ENCODE measurements around the gene CCDC40. TPM values are rescaled to one million over a fixed set of nuclear protein-coding genes. Genes with fewer than 3 reads are reported as not detected.

CCDC40 gene
- total RNA-seq, 2 experiments from 2014 or later, result 0.64 to 0.77 TPM

DNA sequence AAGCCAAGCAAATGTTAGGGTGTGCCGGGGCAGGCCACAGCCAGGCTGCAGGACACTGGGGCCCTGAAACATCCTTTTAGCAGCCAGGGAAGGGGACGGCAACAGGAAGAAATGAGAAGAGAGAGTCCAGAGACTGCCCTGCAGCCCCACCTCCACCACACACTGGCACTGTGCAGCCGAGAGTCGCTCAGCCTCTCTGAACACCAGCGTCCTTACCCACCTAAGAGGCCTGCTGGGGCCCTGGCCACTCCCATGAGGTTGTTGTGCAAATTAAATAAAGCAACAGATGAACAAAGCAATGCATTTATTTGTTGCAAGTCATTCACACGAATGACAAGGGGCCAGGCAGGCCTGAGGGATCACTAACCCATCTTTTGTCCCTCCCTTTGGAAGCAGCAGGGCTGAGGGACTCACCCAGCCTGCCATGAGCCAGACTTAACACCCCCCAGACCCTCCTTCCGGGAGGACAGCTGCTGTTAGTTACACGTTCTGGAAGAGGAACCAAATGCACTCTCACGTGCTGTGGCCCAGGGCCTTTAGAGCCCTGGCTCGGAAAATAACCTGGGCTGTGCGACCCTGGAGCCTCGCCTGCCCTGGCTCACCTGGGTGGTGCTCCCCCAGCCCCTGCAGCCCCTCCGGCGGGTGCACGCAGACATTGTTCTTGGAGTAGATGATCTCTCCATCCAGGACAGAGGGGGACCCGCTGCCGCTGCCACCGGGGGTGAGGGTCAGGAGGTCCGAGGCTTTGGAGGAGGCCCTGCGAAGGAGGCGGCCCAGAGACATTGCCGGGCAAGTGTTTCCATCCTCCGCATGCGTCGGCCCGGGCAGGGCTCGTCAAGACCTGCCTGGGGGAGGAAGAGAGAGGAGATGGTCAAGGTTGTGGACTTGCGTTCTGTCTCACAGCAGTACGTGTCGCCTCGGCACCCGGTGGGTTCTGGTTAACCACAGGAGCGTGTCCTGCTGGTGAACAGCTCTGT is 23.4 kb upstream of the CCDC40 start:
- TF ChIP-seq CTCF (IDR thresholded peaks at IDR 0.05), result no peak
- no peak for ATAC-seq (ENCODE audit: poor library complexity)
- Mint-ChIP-seq H3K27ac (no peak overlapping the region), H3K9me3 (no peaks in the 10 kb centered on the region), H3K36me3 (ENCODE audit: low read depth) (no peaks in the 10 kb centered on the region), H3K4me1 (ENCODE audit: low read depth) (no peaks in the 10 kb centered on the region), H3K27me3 (no peaks in the 10 kb centered on the region), H3K4me3 (no peak overlapping the region)
- Histone ChIP-seq H3K4me1 (ENCODE audit: insufficient read depth, low read length) (peaks cover 6% of the 10 kb centered on the region), H3K27ac (ENCODE audit: low read depth in 1 of 2, low read length in 2 of 2) (no peak overlapping the region), H3K9me3 (ENCODE audit: control insufficient read depth in 1 of 2, insufficient read depth in 1 of 2, low read length in 2 of 2) (peaks cover 0 to 4% of the 10 kb centered on the region in 2 experiments), H3K36me3 (ENCODE audit: insufficient read depth, low read length) (no peaks in the 10 kb centered on the region), H3K27me3 (ENCODE audit: control insufficient read depth in 1 of 2, insufficient read depth in 2 of 2, low read length in 2 of 2) (no peaks in the 10 kb centered on the region), H3K4me3 (ENCODE audit: low read length) (no peak overlapping the region)
- intact Hi-C loops (cut with DNase I, micrococcal nuclease), result no loop called here
- ChIA-PET POLR2A (no interaction called here), CTCF (no interaction called here)
- DNase-seq, result no peak

GRCh38 chr17:80017226-80018010 is 19.0 kb upstream of the CCDC40 start:
- H3K36me3 ChIP-seq (ENCODE audit: insufficient read depth, low read length), result no peaks in the 10 kb centered on the region
- Mint-ChIP-seq H3K9me3 (no peaks in the 10 kb centered on the region), H3K36me3 (ENCODE audit: low read depth) (no peaks in the 10 kb centered on the region), H3K4me3 (no peak overlapping the region), H3K27ac (no peak overlapping the region), H3K4me1 (ENCODE audit: low read depth) (no peaks in the 10 kb centered on the region), H3K27me3 (no peaks in the 10 kb centered on the region)
- ChIA-PET CTCF (interaction anchor here (1.6 kb wide), 1 partner anchor 9 kb away, joined by 3 read pairs; no protein-coding TSS in a partner anchor), POLR2A (no interaction called here)
- TF ChIP-seq CTCF (IDR thresholded peaks at IDR 0.05), result no peak
- no peaks in the 10 kb centered on the region for H3K27me3 ChIP-seq (ENCODE audit: control insufficient read depth in 1 of 2, insufficient read depth in 2 of 2, low read length in 2 of 2)
- H3K9me3 ChIP-seq (ENCODE audit: control insufficient read depth in 1 of 2, insufficient read depth in 1 of 2, low read length in 2 of 2), result peaks cover 0 to 4% of the 10 kb centered on the region in 2 experiments
- no peak overlapping the region for H3K27ac ChIP-seq (ENCODE audit: low read depth in 1 of 2, low read length in 2 of 2)
- intact Hi-C loops (cut with DNase I, micrococcal nuclease), result loop anchor here (1.0 kb wide), 1 partner anchor 10 kb away; no protein-coding TSS in a partner anchor
- H3K4me3 ChIP-seq (ENCODE audit: low read length), result no peak overlapping the region
- ATAC-seq (ENCODE audit: poor library complexity) (no peak), DNase-seq (no peak)
- no peaks in the 10 kb centered on the region for H3K4me1 ChIP-seq (ENCODE audit: insufficient read depth, low read length)

DNA sequence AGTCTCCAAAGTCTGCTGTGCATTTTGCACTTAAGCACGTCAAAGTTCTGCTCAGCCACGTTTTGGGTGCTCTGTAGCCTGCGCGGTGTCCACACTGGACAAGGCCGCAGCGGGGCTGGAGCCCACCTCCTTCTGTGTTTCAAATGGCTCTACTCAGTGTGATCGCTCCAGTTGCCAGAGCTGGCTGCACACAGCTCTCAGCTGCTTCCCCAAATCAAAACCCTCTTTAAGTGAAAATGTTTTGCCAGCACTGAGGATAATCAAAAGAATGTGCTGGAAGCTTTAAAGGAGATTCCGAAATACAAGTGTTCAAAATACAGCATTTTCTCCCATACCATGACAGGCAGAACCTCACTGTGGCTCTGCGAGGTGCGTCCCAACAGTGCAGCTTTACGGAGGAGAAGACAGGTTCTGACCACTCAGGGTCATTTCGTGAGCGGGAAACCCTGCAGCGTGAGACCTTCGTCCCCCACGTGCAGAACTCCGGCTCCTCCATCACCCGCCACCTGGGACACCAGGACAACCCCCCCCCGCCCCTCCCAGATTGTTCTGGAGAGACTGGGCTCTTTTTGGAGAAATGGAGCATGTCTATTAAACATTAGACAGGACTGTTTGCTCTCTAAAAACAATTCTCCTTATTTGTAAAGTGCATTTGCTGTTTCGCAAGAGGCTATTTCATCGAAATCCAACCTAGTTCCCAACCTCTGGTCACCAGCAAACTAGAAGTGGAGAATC is 17.4 kb upstream of the CCDC40 start:
- ATAC-seq (ENCODE audit: poor library complexity) (no peak), DNase-seq (no peak)
- Histone ChIP-seq H3K9me3 (ENCODE audit: control insufficient read depth in 1 of 2, insufficient read depth in 1 of 2, low read length in 2 of 2) (peaks cover 0 to 2% of the 10 kb centered on the region in 2 experiments), H3K27me3 (ENCODE audit: control insufficient read depth in 1 of 2, insufficient read depth in 2 of 2, low read length in 2 of 2) (no peaks in the 10 kb centered on the region), H3K4me1 (ENCODE audit: insufficient read depth, low read length) (no peaks in the 10 kb centered on the region), H3K36me3 (ENCODE audit: insufficient read depth, low read length) (no peaks in the 10 kb centered on the region), H3K27ac (ENCODE audit: low read depth in 1 of 2, low read length in 2 of 2) (no peak overlapping the region), H3K4me3 (ENCODE audit: low read length) (no peak overlapping the region)
- no peak overlapping the region for H3K4me3 Mint-ChIP-seq
- ChIA-PET POLR2A (no interaction called here), CTCF (interaction anchor here (1.6 kb wide), 1 partner anchor 11 kb away, joined by 3 read pairs; no protein-coding TSS in a partner anchor)
- TF ChIP-seq CTCF (IDR thresholded peaks at IDR 0.05), result no peak
- H3K36me3 Mint-ChIP-seq (ENCODE audit: low read depth), result no peaks in the 10 kb centered on the region
- no peak overlapping the region for H3K27ac Mint-ChIP-seq
- intact Hi-C loops (cut with DNase I, micrococcal nuclease), result no loop called here
- no peaks in the 10 kb centered on the region for H3K4me1 Mint-ChIP-seq (ENCODE audit: low read depth)
- H3K9me3 Mint-ChIP-seq, result no peaks in the 10 kb centered on the region
- H3K27me3 Mint-ChIP-seq, result no peaks in the 10 kb centered on the region

All from CD4-positive, alpha-beta T cell (primary cell).